Astrocyte of the spinal cord (primary cell): ENCODE data around the gene TLR10.
"Not testable (repeated sequence)": the region's sequence is repeated elsewhere in the genome, so short reads cannot be mapped to it uniquely, and the experiment has no call there.

Experiments used
- DNase-seq: peaks from one replicate; pipeline ENCODE4 v3.0.0; 2011; ENCODE audit warnings: low read depth, low spot score
- H3K4me3 ChIP-seq: 2 replicates; pipeline ENCODE4 v1.5.1; 2011; ENCODE audit warnings: low read depth, mild to moderate bottlenecking, low read length, moderate library complexity
- CTCF ChIP-seq: IDR thresholded peaks from 2 replicates; pipeline ENCODE4 v1.5.1; 2012; ENCODE audit warnings: low read depth, mild to moderate bottlenecking, low read length, inconsistent platforms
- in situ Hi-C: cut with HindIII; loops from 2 replicates; pipeline ENCODE4 v1.10.0; 2017; ENCODE audit warnings: low sequenced_read_pairs

TLR10 gene

GRCh38 chr4:38768968-38769394, 13.8 kb downstream of the TLR10 start:
- in situ Hi-C loops = no loop called here
- H3K4me3 ChIP-seq = no peak overlapping the region
- peak; percentile 15 for DNase-seq
- no peak for TF ChIP-seq CTCF

- DNase-seq, in situ Hi-C loops, H3K4me3 ChIP-seq: not testable (repeated sequence)
Observed at GRCh38 chr4:38766940-38767339, 15.8 kb downstream of the TLR10 start.

GRCh38 chr4:38765382-38765781, 17.4 kb downstream of the TLR10 start:
- in situ Hi-C loops = no loop called here
- DNase-seq = peak; percentile 18
- no peak for TF ChIP-seq CTCF
- H3K4me3 ChIP-seq = no peak overlapping the region

GRCh38 chr4:38764277-38764676, 18.5 kb downstream of the TLR10 start:
- TF ChIP-seq CTCF = no peak
- no peak for DNase-seq
- in situ Hi-C loops = no loop called here
- no peak overlapping the region for H3K4me3 ChIP-seq

GRCh38 chr4:38762560-38762959, 20.2 kb downstream of the TLR10 start:
- no peak overlapping the region for H3K4me3 ChIP-seq
- DNase-seq = no peak
- in situ Hi-C loops = no loop called here
- no peak for TF ChIP-seq CTCF

GRCh38 chr4:38759790-38760122, 23.0 kb downstream of the TLR10 start:
- no peak for DNase-seq
- no peak for TF ChIP-seq CTCF
- no peak overlapping the region for H3K4me3 ChIP-seq
- in situ Hi-C loops = no loop called here

GRCh38 chr4:38759113-38759789, 23.5 kb downstream of the TLR10 start:
- no peak overlapping the region for H3K4me3 ChIP-seq

More at GRCh38 chr4:38759113-38759789, 23.5 kb downstream of the TLR10 start:
- TF ChIP-seq CTCF = peak; percentile 56
- DNase-seq = peak; percentile 69
- in situ Hi-C loops = no loop called here
